Measurements from ENCODE around the gene CDH23. TPM values are rescaled to one million over a fixed set of nuclear protein-coding genes. Genes with fewer than 3 reads are reported as not detected.

Gene CDH23
- total and polyA plus RNA-seq, 2 of the 8 experiments (the other 6 are each of a cell fraction or from before 2014, with no cell fraction given), result 1.9 to 4.9 TPM

GRCh38 chr10:71789871-71790270 is 393.2 kb downstream of the CDH23 start:
- ChIA-PET CTCF (ENCODE audit: partially characterized antibody) (no interaction called here), POLR2A (ENCODE audit: partially characterized antibody) (no interaction called here)
- no peaks in the 10 kb centered on the region for H3K23me2 ChIP-seq (ENCODE audit: low read depth, low read length)
- DNase-seq (ENCODE audit: low read depth in 1 of 2, low spot score in 2 of 2) (no peak), FAIRE-seq (no peak)
- 90% methylated on average over 6 of the region's 10 CpGs; no CpG with 5 or more reads in 1 of the 2 experiments for WGBS, 2 experiments (ENCODE audit: extremely low coverage in 1 of 2, insufficient coverage in 1 of 2, insufficient read length in 1 of 2, insufficient replicate concordance in 2 of 2, low coverage in 1 of 2, low lambda C conversion rate in 2 of 2, missing lambda C conversion rate in 1 of 2)
- H3K79me2 ChIP-seq (ENCODE audit: control insufficient read depth in 1 of 2, insufficient read depth in 2 of 2, low read length in 2 of 2), result no peaks in the 10 kb centered on the region
- no peaks in the 10 kb centered on the region for H3K27me3 ChIP-seq (replicated peaks in 1 of 4; ENCODE audit: control insufficient read depth in 3 of 4, extremely low read depth in 1 of 4, insufficient read depth in 3 of 4, low read length in 3 of 4)
- no peak overlapping the region for H2BK5ac ChIP-seq (ENCODE audit: low read depth, low read length)
- H4K5ac ChIP-seq (ENCODE audit: insufficient read length, low read depth, low read length), result no peak overlapping the region
- no peak overlapping the region for H2BK15ac ChIP-seq (ENCODE audit: low read length)
- H4K20me1 ChIP-seq (replicated peaks in 1 of 2; ENCODE audit: control insufficient read depth in 1 of 2, insufficient read depth in 2 of 2, low read length in 2 of 2), result no peaks in the 10 kb centered on the region
- H3K4me3 ChIP-seq (ENCODE audit: extremely low read depth in 1 of 4, insufficient read depth in 2 of 4, low read depth in 3 of 4, low read length in 4 of 4), result no peak overlapping the region
- no peaks in the 10 kb centered on the region for H3K9me3 ChIP-seq (ENCODE audit: insufficient read depth in 2 of 2, low read depth in 1 of 2, low read length in 1 of 2)
- H3K14ac ChIP-seq (ENCODE audit: insufficient read length), result no peak overlapping the region
- H2BK120ac ChIP-seq (replicated peaks; ENCODE audit: low read depth, low read length), result no peak overlapping the region
- H3K56ac ChIP-seq (replicated peaks; ENCODE audit: insufficient read length, low read depth, low read length), result no peak overlapping the region
- H2BK12ac ChIP-seq (ENCODE audit: low read depth, low read length), result no peak overlapping the region
- no peaks in the 10 kb centered on the region for H3K4me1 ChIP-seq (replicated peaks in 1 of 4; ENCODE audit: control insufficient read depth in 3 of 4, insufficient read depth in 4 of 4, low read length in 3 of 4)
- H3K23ac ChIP-seq (ENCODE audit: insufficient read length), result no peak overlapping the region
- H3K27ac ChIP-seq (ENCODE audit: low read depth, low read length), result no peak overlapping the region
- H3K9ac ChIP-seq (replicated peaks in 1 of 4; ENCODE audit: extremely low read depth in 1 of 4, low read depth in 3 of 4, low read length in 3 of 4), result no peak overlapping the region
- H4K8ac ChIP-seq (ENCODE audit: extremely low read depth, insufficient read depth, low read length), result no peak overlapping the region
- H2AFZ ChIP-seq (ENCODE audit: low read length), result no peak overlapping the region
- no peaks in the 10 kb centered on the region for H3K79me1 ChIP-seq (ENCODE audit: low read depth, low read length)
- no peak overlapping the region for H2AK5ac ChIP-seq (ENCODE audit: low read depth, low read length)
- H3K4ac ChIP-seq (replicated peaks; ENCODE audit: insufficient read length, low read depth, low read length), result no peak overlapping the region
- H4K91ac ChIP-seq (replicated peaks; ENCODE audit: insufficient read length, low read length), result no peak overlapping the region
- no peak overlapping the region for H2BK20ac ChIP-seq (ENCODE audit: low read length)
- H3K36me3 ChIP-seq (ENCODE audit: control insufficient read depth in 2 of 4, insufficient read depth in 4 of 4, low read length in 3 of 4), result no peaks in the 10 kb centered on the region
- H3K18ac ChIP-seq (ENCODE audit: extremely low read depth, low read length), result no peak overlapping the region; the same call in 1 of the 2 replicates
- H3K4me2 ChIP-seq (ENCODE audit: insufficient read depth in 1 of 2, low read depth in 2 of 2, low read length in 2 of 2), result no peak overlapping the region
- TF ChIP-seq CHD2 (IDR thresholded peaks at IDR 0.05; ENCODE audit: low read length) (no peak), EGR1 (IDR thresholded peaks at IDR 0.05; ENCODE audit: borderline replicate concordance, low read depth, low read length) (no peak), NANOG (IDR thresholded peaks at IDR 0.05; ENCODE audit: insufficient read depth, low read depth, low read length, poor library complexity, severe bottlenecking) (no peak), RAD21 (IDR thresholded peaks at IDR 0.05 in 1 of 2, conservative IDR thresholded peaks at IDR 0.05 in 1 of 2; ENCODE audit: low read depth in 2 of 2, low read length in 2 of 2) (no peak), TCF12 (IDR thresholded peaks at IDR 0.05; ENCODE audit: low read depth, low read length) (no peak)
